GM21360 (cell line): ENCODE measurements around the gene SYNDIG1.

Source experiments
- ATAC-seq: cut with Tn5 transposase; IDR thresholded peaks from one replicate; pipeline ENCODE4 v1.9.1; 2021; ENCODE audit warnings: mild to moderate bottlenecking, moderate library complexity; ENCODE audit not compliant: unreplicated experiment

SYNDIG1 gene

DNA sequence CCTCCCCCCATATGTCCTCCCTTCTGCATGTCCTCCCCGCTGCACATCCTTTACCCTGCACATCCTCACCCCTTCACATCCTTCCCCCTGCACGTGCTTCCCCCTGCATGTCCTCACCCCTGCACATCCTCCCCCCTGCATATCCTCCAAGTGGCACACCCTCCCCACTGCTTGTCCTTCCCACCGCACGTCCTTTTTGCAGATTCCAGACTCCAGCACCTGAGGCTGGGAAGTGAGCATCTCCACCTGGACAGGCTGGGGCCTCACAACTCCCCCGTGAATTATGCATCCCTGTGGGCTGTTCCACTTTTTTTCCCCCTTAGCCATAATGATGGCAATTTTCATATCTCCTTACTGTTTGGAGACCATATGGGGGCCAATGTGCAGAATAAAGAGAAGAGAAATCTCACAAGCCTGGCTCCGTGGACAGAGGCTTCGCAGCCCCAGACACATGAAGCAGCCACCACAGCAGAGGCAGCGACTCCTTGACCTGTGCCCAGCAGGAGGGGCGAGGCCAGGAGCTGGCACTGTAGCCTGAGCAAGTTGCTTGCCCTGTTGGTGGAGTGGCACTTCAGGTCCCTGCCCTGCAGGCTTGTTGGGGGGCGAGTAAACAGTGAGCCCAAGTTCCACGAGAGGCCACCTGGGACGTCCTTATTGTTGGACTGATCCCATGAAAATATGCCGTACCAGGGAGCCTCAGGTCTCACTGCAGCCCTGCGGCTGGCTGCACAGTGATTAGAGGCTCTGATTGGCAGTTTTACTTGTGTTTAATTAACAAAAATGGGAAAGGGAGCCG lies 113.1 kb downstream of the SYNDIG1 start:
- no peak for ATAC-seq

GRCh38 chr20:24583169-24583792 lies 113.9 kb downstream of the SYNDIG1 start:
- no peak for ATAC-seq

DNA sequence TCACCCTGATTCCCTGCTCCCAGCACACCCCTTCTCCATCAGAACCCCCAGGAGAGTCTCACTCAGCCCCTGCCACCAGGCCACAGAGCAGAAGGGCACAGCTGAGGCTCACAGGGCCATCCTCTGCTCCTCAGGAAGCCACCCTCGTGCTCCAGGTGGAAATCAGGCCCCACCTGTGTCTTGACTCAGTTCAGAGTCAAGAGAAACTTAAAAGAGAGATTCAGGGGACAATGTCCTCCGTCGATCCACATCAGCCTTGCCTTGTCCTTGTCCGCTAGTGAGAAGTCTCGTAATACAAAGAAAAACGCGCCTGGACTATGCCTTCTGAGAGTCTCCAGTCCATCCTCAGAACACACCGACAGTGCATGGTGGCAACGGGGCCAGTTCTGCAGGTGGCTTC lies 114.6 kb downstream of the SYNDIG1 start:
- no peak for ATAC-seq

DNA sequence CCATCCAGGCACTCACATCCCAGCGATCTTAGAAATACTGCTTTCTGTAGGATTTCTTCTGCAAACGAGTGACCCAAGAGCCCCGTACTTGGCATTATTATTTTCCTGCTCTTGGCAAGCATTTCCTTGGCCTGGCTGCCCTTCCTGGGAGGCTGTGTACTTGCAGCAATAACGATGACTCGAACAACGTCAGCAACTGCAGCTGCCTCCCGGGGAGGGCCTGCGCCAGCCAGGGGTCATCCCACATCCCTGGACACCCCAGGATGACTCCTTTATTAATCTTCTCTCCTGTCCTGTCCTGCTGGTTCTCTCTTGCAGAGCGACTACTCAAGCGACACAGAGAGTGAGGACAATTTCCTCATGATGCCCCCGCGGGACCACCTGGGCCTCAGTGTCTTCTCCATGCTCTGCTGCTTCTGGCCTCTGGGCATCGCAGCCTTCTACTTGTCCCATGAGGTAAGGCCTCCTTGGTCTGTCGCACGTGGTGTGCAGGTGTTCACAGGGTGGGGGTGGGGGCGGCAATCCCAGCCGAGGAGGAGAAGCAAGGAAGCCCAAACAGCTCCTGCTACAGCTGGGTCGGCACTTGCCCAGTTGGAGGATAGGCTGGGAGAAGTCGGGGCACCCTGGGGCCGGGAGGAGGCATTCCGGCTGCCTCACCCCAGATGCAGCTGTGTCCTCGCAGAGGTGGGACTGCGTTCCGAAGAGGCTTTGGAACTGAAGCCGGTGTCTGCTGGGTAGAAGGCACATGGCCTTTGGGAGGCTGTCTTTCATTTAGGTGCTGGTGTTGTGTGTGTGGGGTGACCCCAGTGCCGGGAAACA lies 115.3 kb downstream of the SYNDIG1 start:
- ATAC-seq: no peak

DNA sequence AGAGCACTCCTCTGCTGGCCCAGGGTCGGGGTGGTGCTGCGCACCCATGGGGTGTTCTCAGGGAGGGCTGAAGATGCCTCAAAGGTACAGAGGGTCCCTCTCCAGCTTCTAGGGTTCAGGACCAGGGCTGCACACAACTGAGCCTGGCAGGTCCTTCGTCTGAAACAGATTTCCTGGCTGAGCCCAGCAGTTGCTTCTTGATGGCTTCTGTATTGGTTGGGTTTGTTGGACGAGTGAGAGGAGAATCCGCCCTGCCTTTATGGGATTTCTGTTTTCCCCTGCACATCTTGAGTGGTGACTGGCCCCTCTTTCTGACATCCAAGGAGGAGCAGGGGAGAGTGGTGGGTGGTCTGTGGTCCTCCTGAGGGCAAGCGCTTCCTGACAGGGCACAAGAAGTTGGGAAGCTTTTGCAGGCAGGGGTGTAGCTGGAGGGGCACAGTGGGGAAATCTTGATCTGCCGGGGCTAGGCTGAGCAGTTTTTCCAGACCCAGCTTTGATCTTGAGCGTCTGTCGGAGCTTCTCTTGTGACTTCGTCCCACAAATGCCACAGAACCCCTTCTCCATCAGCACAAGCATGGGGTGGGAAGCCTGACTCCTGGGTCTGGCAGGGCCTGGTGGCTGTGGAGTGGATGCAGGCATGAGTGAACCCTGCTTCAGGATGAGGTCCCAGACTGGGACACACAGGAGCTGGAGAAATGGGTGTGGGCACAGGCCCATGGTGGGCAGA lies 116.5 kb downstream of the SYNDIG1 start:
- no peak for ATAC-seq

- no peak for ATAC-seq
Measured at GRCh38 chr20:24586523-24586840, 117.1 kb downstream of the SYNDIG1 start.

- ATAC-seq: no peak
Measured at GRCh38 chr20:24587384-24588046, 118.1 kb downstream of the SYNDIG1 start.

DNA sequence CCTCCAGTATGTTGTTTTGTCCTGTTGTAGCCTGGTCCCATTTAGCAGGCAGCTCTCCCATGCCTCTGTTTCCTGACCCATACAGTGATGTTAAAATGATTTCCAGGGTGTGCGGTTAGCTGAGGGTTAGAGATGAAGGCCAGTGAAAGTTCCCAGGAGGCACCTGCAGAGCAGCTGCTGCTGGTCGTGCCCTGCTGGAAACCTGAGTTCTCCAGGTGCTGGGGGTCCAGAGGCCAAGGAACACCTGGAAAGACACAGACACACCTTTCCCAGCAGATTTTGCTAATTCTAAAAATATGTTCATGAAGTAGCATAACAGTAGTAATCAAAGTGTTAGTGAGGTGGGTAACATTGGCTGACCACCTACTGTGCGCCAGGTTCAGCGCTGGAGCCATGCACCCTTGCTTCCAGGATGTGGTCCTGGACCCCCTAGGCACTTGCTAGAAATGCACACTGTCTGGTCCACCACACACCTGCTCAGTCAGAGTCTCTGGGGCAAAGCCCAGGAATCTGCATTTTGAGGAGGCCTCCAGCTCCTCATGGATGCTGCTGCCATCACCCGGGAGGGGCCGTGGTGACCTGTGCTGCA lies 118.7 kb downstream of the SYNDIG1 start:
- no peak for ATAC-seq

GRCh38 chr20:24588725-24589340 lies 119.4 kb downstream of the SYNDIG1 start:
- ATAC-seq: no peak

- no peak for ATAC-seq
Measured at GRCh38 chr20:24589381-24589780, 120.0 kb downstream of the SYNDIG1 start.

- no peak for ATAC-seq
Measured at GRCh38 chr20:24589815-24590177, 120.4 kb downstream of the SYNDIG1 start.

DNA sequence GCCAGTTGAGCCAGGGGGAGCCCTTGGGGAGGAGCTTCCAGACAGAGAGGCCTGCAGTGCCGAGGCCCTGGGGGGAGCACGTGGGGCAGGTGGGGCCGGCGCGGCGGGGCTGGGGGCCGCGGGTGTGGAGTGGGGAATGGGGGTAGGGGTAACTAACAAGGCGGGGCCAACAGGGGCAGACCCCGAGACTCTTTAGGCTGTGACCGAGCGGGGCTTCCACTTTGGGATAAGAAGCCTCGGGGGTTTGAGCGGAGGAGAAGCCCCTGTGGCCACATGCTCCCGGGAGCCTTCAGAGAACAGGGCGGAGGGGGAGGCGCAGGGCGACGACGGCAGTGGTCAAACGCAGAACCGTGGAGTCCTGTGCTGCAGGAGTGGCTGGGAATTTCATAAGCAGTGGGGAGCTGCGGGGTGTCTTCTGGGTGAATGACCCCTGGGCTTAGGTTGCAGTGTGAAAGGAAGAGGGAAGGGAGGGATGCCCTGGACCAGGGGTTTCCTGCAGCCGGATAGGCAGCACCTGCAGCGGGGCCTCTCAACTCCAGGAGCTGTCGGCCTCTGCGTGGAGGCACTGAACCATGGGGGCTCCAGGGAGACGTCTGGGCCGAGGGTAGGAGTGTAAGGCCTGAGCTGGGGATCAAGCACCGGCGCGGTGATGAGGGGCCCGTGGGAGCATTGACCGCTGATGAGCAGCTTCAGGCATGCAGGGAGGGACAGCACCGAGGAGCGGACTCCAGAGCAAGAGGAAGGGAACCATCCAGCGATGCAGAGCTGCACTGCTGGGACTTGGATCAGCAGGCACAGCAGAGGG lies 121.0 kb downstream of the SYNDIG1 start:
- no peak for ATAC-seq

DNA sequence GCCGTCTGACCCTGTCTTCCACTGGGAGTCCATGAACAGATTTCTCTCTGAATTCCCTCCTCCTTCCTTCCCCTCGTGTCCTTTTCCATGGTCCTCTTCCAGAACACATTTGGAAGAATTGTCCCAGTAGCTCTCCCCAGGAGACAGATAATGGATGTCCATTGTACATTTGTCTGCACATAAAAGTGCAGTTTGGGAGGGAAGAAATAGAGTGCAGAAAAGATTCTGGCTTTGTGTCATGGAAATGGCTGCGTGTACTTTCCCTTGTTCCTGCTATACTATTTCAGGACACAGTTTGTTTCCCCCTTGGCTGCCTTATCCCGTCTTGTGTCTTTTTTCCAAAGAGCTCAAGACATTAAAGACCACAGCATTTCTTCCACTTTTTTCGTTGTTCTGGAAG lies 127.6 kb downstream of the SYNDIG1 start:
- ATAC-seq: no peak

DNA sequence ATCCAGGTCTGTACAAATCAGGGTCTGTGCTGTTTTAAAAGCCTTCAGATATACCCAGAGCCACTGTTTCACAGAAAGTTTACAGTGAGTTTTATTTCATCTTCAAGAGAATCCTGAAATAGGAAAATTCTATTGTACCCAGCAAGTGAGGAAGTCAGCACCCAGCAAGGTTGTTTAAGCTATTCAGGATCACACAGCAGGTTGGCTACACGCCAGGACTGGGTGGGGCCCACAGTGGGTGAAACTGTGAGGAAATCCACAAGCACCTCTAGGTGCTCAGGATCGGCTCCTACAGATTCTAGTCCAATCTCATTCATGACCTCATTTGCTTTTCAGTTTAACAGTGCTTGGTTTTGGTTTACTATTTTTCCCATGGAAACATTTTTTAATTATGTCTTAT lies 128.9 kb downstream of the SYNDIG1 start:
- ATAC-seq: no peak

GRCh38 chr20:24598996-24599395 lies 129.6 kb downstream of the SYNDIG1 start:
- ATAC-seq: no peak

- no peak for ATAC-seq
Measured at GRCh38 chr20:24600012-24600411, 130.6 kb downstream of the SYNDIG1 start.

DNA sequence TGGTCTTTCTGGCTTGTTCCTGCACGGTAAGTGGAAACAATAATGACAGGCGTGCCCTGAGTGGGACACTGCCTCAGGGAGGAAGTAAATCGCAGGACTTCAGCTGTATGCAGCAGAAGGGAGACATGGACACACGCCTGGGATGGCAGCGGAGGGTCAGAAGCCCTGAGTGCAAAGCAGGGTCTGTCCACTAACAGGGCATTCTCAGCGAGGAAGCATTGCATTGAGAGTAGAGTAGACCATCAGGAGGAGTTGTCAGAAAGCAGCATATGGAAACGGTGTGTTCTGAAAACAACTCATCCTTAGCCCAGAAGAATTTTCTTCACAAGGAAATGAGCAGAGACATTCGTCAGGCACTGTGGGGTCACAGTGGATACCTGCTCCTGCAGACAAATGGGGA lies 134.0 kb downstream of the SYNDIG1 start:
- ATAC-seq: no peak

GRCh38 chr20:24604966-24605665 lies 135.7 kb downstream of the SYNDIG1 start:
- ATAC-seq: no peak
